Body of pancreas (tissue), 4 donors: Measurements from ENCODE around the gene WT1.

Source experiments
- CTCF ChIP-seq, 7 experiments: fragments of 450-650 bp in 4 of 7; fragments of 200-600 bp in 3 of 7; sonication (generic) in 3 of 7; IDR thresholded peaks; one replicate each; pipeline ENCODE4 v1.5.1; 2016 to 2019; ENCODE audit warnings: antibody characterized with exemption in 7 of 7
- POLR2A ChIP-seq, 3 donors: fragments of 450-650 bp; IDR thresholded peaks; one replicate each; pipeline ENCODE4 v1.6.1; 2016; ENCODE audit warnings: antibody characterized with exemption in 3 of 3, mild to moderate bottlenecking in 2 of 3

GRCh38 chr11:32430568-32431381 is 4.6 kb downstream of the WT1 start:
- TF ChIP-seq CTCF (IDR thresholded peaks at IDR 0.05) (peak in 4 of 7 experiments; percentile 6 to 30 (median 26)), POLR2A (IDR thresholded peaks at IDR 0.05) (no peak)
